Type B pancreatic cell (in vitro differentiated cells): ENCODE results near the gene CEPT1. TPM values are rescaled to one million over a fixed set of nuclear protein-coding genes. Genes with fewer than 3 reads are reported as not detected.

Source experiments
- DNase-seq: peaks from one replicate; pipeline ENCODE4 v3.0.0; 2021; ENCODE audit warnings: mixed read lengths; ENCODE audit not compliant: unreplicated experiment; ENCODE audit errors: extremely low spot score
- H3K27ac Mint-ChIP-seq: 2 replicates; pipeline ENCODE4 v1.8.0; 2021; ENCODE audit warnings: mild to moderate bottlenecking, mixed read lengths
- H3K27me3 Mint-ChIP-seq: 2 replicates; pipeline ENCODE4 v1.8.0; 2021; ENCODE audit warnings: mixed read lengths
- H3K36me3 Mint-ChIP-seq: 2 replicates; pipeline ENCODE4 v1.8.0; 2021; ENCODE audit warnings: mixed read lengths
- H3K4me1 Mint-ChIP-seq: one replicate; pipeline ENCODE4 v1.8.0; 2021; ENCODE audit warnings: mixed read lengths; ENCODE audit not compliant: unreplicated experiment
- H3K4me3 Mint-ChIP-seq: 2 replicates; pipeline ENCODE4 v1.8.0; 2021; ENCODE audit warnings: mild to moderate bottlenecking, mixed read lengths
- H3K9me3 Mint-ChIP-seq: 2 replicates; pipeline ENCODE4 v1.8.0; 2021; ENCODE audit warnings: mixed read lengths
- total RNA-seq: library from RNA; stranded (reverse); gene quantifications from 2 replicates; pipeline ENCODE4 v1.2.1, GENCODE V29; 2021; ENCODE audit warnings: low replicate concordance
- TF ChIP-seq, protein P1 (sequence below): fragments of 200-600 bp; sonication (generic); conservative IDR thresholded peaks from 2 replicates; pipeline ENCODE4 v1.5.0; 2021; ENCODE audit warnings: antibody characterized with exemption, mild to moderate bottlenecking

The CEPT1 gene
- total RNA-seq, 1 donor from 2014 or later, result 41.0 TPM

DNA sequence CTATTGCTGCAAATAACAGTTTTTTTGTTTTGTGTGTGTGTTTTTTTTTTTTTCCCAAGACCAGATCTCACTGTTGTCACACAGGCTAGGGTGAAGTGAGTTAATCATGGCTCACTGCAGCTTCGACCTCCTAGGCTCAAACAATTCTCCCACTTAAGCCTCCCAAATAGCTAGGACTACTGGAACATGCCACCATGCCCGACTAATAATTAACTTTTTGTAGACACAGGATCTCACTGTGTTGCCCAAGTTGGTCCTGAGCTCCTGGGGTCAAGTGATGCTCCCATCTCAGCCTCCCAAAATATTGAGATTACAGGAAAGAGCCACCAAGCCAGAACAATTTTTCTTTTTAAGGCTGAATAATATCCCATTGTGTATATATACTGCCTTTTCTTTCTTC, 35.0 kb upstream of the CEPT1 start:
- Mint-ChIP-seq H3K9me3 (peaks cover 19% of the 10 kb centered on the region), H3K27ac (no peak overlapping the region), H3K36me3 (peaks cover 4% of the 10 kb centered on the region), H3K4me1 (no peaks in the 10 kb centered on the region), H3K27me3 (no peaks in the 10 kb centered on the region), H3K4me3 (no peak overlapping the region)
- DNase-seq, result no peak
- TF ChIP-seq, protein P1, sequence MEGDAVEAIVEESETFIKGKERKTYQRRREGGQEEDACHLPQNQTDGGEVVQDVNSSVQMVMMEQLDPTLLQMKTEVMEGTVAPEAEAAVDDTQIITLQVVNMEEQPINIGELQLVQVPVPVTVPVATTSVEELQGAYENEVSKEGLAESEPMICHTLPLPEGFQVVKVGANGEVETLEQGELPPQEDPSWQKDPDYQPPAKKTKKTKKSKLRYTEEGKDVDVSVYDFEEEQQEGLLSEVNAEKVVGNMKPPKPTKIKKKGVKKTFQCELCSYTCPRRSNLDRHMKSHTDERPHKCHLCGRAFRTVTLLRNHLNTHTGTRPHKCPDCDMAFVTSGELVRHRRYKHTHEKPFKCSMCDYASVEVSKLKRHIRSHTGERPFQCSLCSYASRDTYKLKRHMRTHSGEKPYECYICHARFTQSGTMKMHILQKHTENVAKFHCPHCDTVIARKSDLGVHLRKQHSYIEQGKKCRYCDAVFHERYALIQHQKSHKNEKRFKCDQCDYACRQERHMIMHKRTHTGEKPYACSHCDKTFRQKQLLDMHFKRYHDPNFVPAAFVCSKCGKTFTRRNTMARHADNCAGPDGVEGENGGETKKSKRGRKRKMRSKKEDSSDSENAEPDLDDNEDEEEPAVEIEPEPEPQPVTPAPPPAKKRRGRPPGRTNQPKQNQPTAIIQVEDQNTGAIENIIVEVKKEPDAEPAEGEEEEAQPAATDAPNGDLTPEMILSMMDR, result no peak

DNA sequence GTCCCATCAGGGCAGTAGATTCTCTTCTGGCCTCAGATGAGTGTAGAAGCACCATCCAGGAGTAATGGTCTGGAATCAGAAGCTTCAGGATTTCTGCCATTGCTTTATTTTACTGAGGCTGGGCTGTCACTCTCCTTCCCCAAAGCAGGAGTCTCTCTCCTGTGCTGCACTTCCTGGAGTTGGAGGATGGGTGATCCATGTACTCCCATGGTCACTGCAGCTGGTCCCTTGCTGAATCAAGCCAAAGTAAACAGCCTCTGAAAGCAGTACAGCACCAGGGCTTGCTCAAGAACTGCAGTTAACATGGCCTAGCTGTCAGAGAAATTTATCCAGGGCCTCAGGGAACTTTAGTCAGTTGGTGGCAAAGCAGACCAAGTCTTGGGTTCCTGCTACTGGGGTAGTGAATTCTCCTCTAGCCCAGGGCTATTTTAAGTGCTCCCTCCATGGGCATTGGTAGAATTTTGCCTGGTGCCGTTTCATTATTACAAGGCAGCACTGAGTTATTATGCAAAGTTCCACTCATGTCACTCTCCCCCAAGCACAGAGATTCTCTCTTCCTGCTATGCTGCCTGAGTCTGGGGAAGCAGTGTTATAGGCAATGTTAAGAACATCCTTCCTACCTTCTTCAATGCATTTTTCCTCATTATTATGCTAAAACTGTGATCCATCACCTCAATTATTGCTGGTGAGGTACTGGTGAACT, 29.7 kb upstream of the CEPT1 start:
- Mint-ChIP-seq H3K9me3 (peaks cover 11% of the 10 kb centered on the region), H3K27me3 (no peaks in the 10 kb centered on the region), H3K27ac (no peak overlapping the region), H3K4me1 (no peaks in the 10 kb centered on the region), H3K36me3 (peaks cover 14% of the 10 kb centered on the region), H3K4me3 (no peak overlapping the region)
- TF ChIP-seq, protein P1, result no peak
- no peak for DNase-seq

DNA sequence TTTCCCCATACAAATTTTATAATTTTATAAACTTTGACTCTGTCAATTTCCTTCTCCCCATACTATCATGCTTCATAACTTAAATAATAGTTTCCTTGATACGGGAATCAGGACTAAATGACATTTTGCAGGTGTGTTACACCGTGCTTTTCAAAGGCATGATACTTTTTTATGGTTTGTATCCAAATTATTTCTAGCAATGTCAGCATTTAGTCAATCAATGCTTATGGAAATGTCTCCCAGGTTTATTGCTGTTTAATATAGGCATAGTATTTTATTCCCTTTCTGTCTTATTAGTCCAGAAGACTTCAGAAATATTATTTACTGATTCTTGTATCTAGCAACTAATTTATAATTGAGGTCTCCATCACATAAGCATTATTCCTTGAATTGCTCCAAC, 23.5 kb upstream of the CEPT1 start:
- Mint-ChIP-seq H3K9me3 (no peaks in the 10 kb centered on the region), H3K4me1 (no peaks in the 10 kb centered on the region), H3K36me3 (peaks cover 24% of the 10 kb centered on the region), H3K27me3 (no peaks in the 10 kb centered on the region), H3K27ac (no peak overlapping the region), H3K4me3 (no peak overlapping the region)
- no peak for DNase-seq
- TF ChIP-seq, protein P1, result no peak

DNA sequence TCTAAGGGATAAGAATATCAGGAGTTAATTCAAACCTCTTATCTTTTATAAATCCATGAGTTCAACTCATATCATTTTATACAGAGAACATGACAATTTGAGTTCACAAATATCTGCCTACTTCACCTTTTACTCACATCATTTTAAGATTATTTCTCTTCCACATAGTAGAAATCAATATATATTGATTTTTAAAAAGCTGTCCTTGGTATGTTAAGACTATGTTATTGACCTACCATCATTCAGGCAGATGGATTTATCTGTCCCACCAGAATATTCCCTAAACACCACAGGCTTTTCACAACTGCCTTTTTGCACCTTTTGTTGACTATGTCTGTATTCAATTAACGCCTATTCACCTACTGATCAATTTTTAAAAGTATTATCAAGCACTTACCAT, 13.7 kb upstream of the CEPT1 start:
- TF ChIP-seq, protein P1, result no peak
- Mint-ChIP-seq H3K36me3 (peaks cover 49% of the 10 kb centered on the region), H3K27ac (no peak overlapping the region), H3K9me3 (no peaks in the 10 kb centered on the region), H3K27me3 (no peaks in the 10 kb centered on the region), H3K4me3 (no peak overlapping the region), H3K4me1 (no peaks in the 10 kb centered on the region)
- DNase-seq, result no peak

DNA sequence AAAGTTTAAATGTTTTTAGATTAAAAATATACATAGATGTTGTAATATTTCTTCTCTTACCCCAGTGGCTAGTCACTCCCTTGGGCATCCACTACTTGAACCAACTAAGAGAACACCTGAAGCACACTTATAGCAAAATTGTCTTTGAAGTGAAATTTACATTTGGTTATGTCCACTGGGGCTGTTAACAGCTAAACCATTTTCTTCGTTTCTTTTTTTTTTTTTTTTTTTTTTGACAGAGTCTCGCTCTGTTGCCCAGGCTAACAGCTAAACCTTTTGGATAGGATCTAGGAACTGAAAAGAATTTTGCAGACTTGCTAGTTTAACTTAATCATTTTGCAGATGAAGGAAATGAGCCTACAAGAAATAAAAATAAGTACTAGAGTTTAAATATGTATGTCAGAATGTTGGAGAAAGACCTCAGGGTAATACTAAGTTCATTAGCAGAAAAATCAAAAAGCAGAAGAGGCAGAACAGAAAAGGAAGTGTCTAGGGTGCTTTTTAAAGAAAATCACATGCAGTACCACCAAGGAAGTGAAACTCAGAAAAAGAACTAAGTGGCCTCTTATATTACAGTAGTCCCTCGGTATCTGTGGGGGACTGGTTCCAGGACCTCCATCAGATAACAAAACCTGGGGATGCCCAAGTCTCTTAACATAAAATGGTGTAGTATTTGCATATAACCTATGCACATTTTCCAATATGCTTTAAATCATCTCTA, 11.9 kb upstream of the CEPT1 start:
- H3K9me3 Mint-ChIP-seq, result no peaks in the 10 kb centered on the region
- no peak overlapping the region for H3K27ac Mint-ChIP-seq
- no peaks in the 10 kb centered on the region for H3K27me3 Mint-ChIP-seq
- H3K4me3 Mint-ChIP-seq, result no peak overlapping the region
- no peaks in the 10 kb centered on the region for H3K4me1 Mint-ChIP-seq
- no peak for DNase-seq
- TF ChIP-seq, protein P1, result no peak
- peaks cover 43% of the 10 kb centered on the region for H3K36me3 Mint-ChIP-seq
